SU-DHL-6 (cell line): ENCODE results near the gene FOXP3.

Source experiments
- H2AFZ ChIP-seq: fragments of 200-600 bp; sonication (generic); 2 replicates; pipeline ENCODE4 v1.6.1; 2014; ENCODE audit warnings: low read depth, mild to moderate bottlenecking, moderate library complexity, mixed read lengths, antibody characterized with exemption, low read length; ENCODE audit not compliant: severe bottlenecking
- H3F3A ChIP-seq: fragments of 200-600 bp; shearing (Covaris generic); 2 replicates; pipeline ENCODE4 v1.6.0; 2016; ENCODE audit warnings: antibody characterized with exemption, mild to moderate bottlenecking; ENCODE audit not compliant: insufficient read depth
- H3K27ac ChIP-seq: fragments of 200-600 bp; sonication (generic); 2 replicates; pipeline ENCODE4 v1.5.1; 2016; ENCODE audit warnings: low read depth, mild to moderate bottlenecking, low read length, moderate library complexity, mixed read lengths
- H3K27me3 ChIP-seq: fragments of 200-600 bp; sonication (generic), shearing (Covaris generic); 2 replicates; pipeline ENCODE4 v1.6.0; 2014; ENCODE audit warnings: mild to moderate bottlenecking, low read length
- H3K36me3 ChIP-seq: fragments of 200-600 bp; sonication (generic); 2 replicates; pipeline ENCODE4 v1.6.1; 2014; ENCODE audit warnings: mild to moderate bottlenecking, low read length, mixed read lengths
- H3K4me2 ChIP-seq: fragments of 300-600, 200-600 bp; shearing (Covaris generic), sonication (generic); 2 replicates; pipeline ENCODE4 v1.6.0; 2014; ENCODE audit warnings: low read length, low read depth, mild to moderate bottlenecking; ENCODE audit not compliant: poor library complexity, severe bottlenecking
- H3K4me3 ChIP-seq: fragments of 200-600 bp; sonication (generic); 2 replicates; pipeline ENCODE4 v1.5.1; 2014; ENCODE audit warnings: antibody characterized with exemption, low read length, mild to moderate bottlenecking, mixed read lengths; ENCODE audit not compliant: insufficient read depth, poor library complexity, severe bottlenecking
- H3K79me2 ChIP-seq: fragments of 200-600 bp; sonication (generic); 2 replicates; pipeline ENCODE4 v1.6.1; 2014; ENCODE audit warnings: mild to moderate bottlenecking, low read length, moderate library complexity; ENCODE audit not compliant: insufficient read depth
- H3K9ac ChIP-seq: fragments of 200-600 bp; sonication (generic); 2 replicates; pipeline ENCODE4 v1.7.0; 2014; ENCODE audit warnings: mild to moderate bottlenecking, low read length
- H3K9me2 ChIP-seq: fragments of 200-600 bp; sonication (generic); replicated peaks from 2 replicates; pipeline ENCODE4 v1.6.1; 2014; ENCODE audit warnings: low read length; ENCODE audit not compliant: insufficient read depth
- H3K9me3 ChIP-seq: fragments of 200-600 bp; sonication (generic); 2 replicates; pipeline ENCODE4 v1.6.1; 2014; ENCODE audit warnings: low read length, mixed read lengths; ENCODE audit not compliant: insufficient read depth
- H4K20me1 ChIP-seq: fragments of 200-600 bp; sonication (generic); 2 replicates; pipeline ENCODE4 v1.6.1; 2014; ENCODE audit warnings: low read depth, mild to moderate bottlenecking, antibody characterized with exemption, low read length, moderate library complexity, mixed read lengths
- EZH2phosphoT487 ChIP-seq: fragments of 200-600 bp; sonication (generic), shearing (Covaris generic); conservative IDR thresholded peaks from 2 replicates; pipeline ENCODE4 v1.6.1; 2018; ENCODE audit warnings: mild to moderate bottlenecking, antibody characterized with exemption, low read length, moderate library complexity, mixed read lengths
- TF ChIP-seq, protein P1 (sequence below): fragments of 200-600 bp; sonication (generic); IDR thresholded peaks from one replicate; pipeline ENCODE4 v1.5.1; 2017; ENCODE audit warnings: antibody characterized with exemption, mild to moderate bottlenecking, low read length, moderate library complexity; ENCODE audit not compliant: insufficient read depth, poor library complexity, severe bottlenecking

FOXP3 gene

DNA sequence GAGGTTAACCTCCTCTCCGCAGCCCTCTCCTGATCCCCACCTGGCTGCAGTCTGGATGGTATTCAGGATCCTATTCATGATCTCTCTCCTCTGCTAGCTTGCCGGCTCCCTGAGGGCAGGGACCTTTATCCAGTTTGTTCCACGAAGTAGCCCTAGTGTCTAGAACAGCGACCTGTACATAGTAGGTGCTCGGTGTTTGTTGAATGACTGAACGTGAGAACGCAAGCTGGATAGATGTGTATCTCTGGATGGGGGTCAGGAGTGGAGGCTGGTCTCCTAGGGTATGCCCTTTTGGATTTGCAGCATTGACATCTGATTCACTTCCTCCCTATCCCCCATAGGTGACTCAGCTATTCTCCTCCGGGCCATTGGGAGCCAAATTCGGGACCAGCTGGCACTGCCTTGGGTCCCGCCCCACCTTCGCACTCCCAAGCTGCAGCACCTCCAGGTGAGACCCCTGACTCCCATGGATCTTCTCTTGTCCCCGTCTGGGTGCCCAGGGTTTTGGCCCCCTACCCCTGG, 21.9 kb downstream of the FOXP3 start:
- H3K36me3 ChIP-seq, result no peaks in the 10 kb centered on the region
- TF ChIP-seq EZH2phosphoT487, result no peak
- TF ChIP-seq, protein P1, sequence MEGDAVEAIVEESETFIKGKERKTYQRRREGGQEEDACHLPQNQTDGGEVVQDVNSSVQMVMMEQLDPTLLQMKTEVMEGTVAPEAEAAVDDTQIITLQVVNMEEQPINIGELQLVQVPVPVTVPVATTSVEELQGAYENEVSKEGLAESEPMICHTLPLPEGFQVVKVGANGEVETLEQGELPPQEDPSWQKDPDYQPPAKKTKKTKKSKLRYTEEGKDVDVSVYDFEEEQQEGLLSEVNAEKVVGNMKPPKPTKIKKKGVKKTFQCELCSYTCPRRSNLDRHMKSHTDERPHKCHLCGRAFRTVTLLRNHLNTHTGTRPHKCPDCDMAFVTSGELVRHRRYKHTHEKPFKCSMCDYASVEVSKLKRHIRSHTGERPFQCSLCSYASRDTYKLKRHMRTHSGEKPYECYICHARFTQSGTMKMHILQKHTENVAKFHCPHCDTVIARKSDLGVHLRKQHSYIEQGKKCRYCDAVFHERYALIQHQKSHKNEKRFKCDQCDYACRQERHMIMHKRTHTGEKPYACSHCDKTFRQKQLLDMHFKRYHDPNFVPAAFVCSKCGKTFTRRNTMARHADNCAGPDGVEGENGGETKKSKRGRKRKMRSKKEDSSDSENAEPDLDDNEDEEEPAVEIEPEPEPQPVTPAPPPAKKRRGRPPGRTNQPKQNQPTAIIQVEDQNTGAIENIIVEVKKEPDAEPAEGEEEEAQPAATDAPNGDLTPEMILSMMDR, result no peak
- H3K27me3 ChIP-seq, result no peaks in the 10 kb centered on the region
- H3K9ac ChIP-seq, result no peak overlapping the region
- no peaks in the 10 kb centered on the region for H3F3A ChIP-seq
- no peak overlapping the region for H2AFZ ChIP-seq
- H3K4me2 ChIP-seq, result no peak overlapping the region
- no peaks in the 10 kb centered on the region for H3K9me3 ChIP-seq
- no peak overlapping the region for H3K4me3 ChIP-seq
- no peaks in the 10 kb centered on the region for H3K9me2 ChIP-seq
- no peaks in the 10 kb centered on the region for H4K20me1 ChIP-seq
- H3K27ac ChIP-seq, result no peak overlapping the region
- H3K79me2 ChIP-seq, result no peaks in the 10 kb centered on the region

DNA sequence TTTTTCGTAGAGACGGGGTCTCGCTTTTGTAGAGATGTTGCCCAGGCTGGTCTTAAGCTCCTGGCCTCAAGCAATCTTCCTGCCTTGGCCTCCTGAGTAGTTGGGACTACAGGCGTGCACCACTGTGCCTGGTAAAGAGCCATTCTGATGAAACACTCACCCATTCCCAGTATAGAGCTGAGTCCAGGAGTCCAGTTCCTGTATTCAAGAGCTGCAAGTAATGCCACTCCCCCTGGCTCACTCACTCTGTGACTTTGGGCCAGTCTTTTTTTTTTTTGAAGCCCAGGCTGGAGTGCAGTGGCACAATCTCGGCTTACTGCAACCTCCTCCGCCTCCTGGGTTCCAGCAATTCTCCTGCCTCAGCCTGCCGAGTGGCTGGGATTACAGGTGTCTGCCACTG, 25.8 kb downstream of the FOXP3 start:
- TF ChIP-seq, protein P1, result no peak
- TF ChIP-seq EZH2phosphoT487, result no peak
- H3K79me2 ChIP-seq, result no peaks in the 10 kb centered on the region
- no peak overlapping the region for H3K4me2 ChIP-seq
- no peaks in the 10 kb centered on the region for H3K36me3 ChIP-seq
- H4K20me1 ChIP-seq, result no peaks in the 10 kb centered on the region
- no peaks in the 10 kb centered on the region for H3F3A ChIP-seq
- no peaks in the 10 kb centered on the region for H3K9me2 ChIP-seq
- no peaks in the 10 kb centered on the region for H3K27me3 ChIP-seq
- no peak overlapping the region for H3K9ac ChIP-seq
- no peak overlapping the region for H3K4me3 ChIP-seq
- no peak overlapping the region for H2AFZ ChIP-seq
- no peaks in the 10 kb centered on the region for H3K9me3 ChIP-seq
- no peak overlapping the region for H3K27ac ChIP-seq

DNA sequence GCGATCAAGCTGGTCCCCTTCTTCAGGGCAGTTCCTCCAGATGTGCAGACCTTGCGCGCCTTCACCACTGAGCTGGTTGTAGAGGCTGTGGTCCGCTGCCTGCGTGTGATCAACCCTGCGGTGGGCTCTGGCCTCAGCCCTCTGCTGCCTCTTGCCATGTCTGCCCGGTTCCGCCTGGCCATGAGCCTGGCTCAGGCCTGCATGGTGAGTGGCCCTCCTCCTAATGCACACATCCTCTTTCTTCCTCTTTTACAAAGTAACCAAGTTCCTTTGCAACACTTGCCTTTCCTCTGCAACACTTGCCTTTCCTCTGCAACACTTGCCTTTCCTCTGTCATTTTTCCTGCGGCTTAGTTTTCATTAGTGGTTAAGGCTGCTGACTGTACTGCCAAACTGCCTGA, 27.4 kb downstream of the FOXP3 start:
- Histone ChIP-seq H3K79me2 (no peaks in the 10 kb centered on the region), H2AFZ (no peak overlapping the region), H4K20me1 (no peaks in the 10 kb centered on the region), H3K27ac (no peak overlapping the region), H3K9me2 (no peaks in the 10 kb centered on the region), H3K9ac (no peak overlapping the region), H3K4me3 (no peak overlapping the region), H3K36me3 (no peaks in the 10 kb centered on the region), H3K9me3 (no peaks in the 10 kb centered on the region), H3K27me3 (no peaks in the 10 kb centered on the region), H3F3A (no peaks in the 10 kb centered on the region), H3K4me2 (peak overlapping the region; percentile 62)
- TF ChIP-seq, protein P1, result no peak
- no peak for TF ChIP-seq EZH2phosphoT487
